HG02623 (cell line): ENCODE results near the gene SUGCT.
"Not testable (repeated sequence)": the region's sequence is repeated elsewhere in the genome, so short reads cannot be mapped to it uniquely, and the experiment has no call there.

Experiments
- ATAC-seq: cut with Tn5 transposase; IDR thresholded peaks from one replicate; pipeline ENCODE4 v1.9.1; 2021; ENCODE audit warnings: moderate library complexity; ENCODE audit not compliant: unreplicated experiment

Gene SUGCT

DNA sequence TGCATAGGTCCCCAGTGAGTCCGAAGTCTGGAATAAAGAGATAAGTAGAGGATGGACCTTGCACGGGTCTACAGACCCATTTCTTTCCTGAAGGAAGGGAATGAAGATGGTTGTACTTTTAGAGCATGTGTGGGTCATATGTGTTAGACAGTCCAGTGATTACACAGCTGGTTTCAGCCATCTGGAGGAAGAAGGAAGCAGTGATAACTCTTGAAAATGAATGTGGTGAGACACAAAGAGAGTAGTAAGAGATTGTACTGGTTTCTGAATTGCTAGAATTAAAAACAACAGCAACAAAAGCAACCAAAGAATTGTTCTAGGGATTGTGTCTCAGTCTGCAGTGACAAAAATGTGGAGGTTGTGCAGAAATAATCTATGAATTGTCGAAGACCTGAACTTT is 258.9 kb downstream of the SUGCT start:
- ATAC-seq, result no peak

- ATAC-seq, result no peak
Observed at GRCh38 chr7:40394400-40394799, 259.6 kb downstream of the SUGCT start.

DNA sequence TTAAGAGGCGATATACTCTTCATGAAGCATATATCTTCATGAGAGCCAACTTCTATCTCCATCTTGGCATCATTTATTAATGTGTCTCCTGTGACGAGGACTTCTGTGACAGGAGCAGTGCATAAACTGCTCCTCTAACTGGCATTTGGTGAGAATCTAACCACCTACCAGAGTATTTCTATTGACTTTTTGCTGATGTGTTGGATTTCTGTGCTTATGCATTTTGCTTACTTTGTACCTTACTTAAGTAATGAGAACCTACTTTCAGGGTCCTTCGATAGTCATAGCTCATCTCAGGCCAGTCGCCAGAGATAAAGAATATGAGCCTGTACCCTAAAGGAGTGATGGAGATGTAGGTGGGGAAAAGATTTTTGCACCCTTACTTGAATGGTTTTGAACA is 265.7 kb downstream of the SUGCT start:
- no peak for ATAC-seq

GRCh38 chr7:40401406-40401805 is 266.6 kb downstream of the SUGCT start:
- no peak for ATAC-seq

- ATAC-seq, result no peak
Observed at GRCh38 chr7:40402661-40403060, 267.9 kb downstream of the SUGCT start.

GRCh38 chr7:40403703-40404476 is 269.1 kb downstream of the SUGCT start:
- ATAC-seq, result no peak

DNA sequence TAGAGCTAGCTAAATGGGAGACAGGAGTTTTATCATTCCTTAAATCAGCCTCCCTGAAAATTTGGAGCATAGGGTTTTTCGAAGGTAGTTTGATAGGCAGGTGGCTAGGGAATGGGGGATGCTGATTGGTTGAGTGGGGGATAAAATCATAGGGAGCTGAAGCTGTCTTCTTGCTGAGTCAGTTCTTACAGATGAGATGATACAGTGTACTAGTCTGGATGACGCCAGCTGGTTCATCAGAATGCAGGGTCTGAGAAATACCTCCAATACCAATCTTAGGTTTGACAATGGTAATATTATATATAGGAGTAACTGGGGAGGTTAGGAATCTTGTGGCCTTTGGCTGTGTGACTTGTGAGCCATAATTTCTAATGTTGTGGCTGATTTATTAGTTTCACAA is 271.2 kb downstream of the SUGCT start:
- no peak for ATAC-seq

GRCh38 chr7:40412323-40412722 is 277.5 kb downstream of the SUGCT start:
- no peak for ATAC-seq

DNA sequence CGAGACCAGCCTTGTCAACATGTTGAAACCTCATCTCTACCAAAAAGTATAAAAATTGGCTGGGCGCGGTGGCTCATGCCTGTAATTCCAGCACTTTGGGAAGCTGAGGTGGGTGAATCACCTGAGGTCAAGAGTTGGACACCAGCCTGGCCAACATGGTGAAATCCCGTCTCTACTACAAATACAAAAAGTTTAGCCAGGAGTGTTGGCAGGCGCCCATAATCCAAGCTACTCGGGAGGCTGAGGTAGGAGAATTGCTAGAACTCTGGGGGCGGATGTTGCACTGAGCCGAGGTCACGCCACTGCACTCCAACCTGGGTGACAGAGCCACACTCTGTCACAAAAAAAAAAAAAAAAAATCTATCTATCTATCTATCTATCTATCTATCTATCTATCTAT is 279.9 kb downstream of the SUGCT start:
- not testable (repeated sequence) for ATAC-seq

DNA sequence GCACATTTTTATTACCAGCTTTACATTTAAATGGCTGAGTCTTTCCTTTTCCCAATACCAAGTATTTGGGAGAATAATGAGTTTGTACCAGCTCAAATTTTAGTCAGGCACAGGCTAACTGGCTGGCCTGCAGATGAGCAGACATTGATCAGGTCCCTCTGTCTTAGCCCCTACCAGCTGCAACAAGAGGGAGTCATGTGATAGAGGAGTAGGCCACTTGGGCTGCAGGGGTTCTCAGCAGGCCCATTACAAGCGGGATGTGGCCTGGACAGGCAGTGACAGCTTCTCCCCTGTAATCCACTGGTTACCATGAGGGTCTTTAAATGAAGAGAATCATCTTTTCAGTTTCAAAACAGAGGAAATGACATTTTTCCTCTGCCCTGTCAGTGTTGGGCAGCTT is 283.6 kb downstream of the SUGCT start:
- ATAC-seq, result no peak

GRCh38 chr7:40418983-40419382 is 284.2 kb downstream of the SUGCT start:
- no peak for ATAC-seq

DNA sequence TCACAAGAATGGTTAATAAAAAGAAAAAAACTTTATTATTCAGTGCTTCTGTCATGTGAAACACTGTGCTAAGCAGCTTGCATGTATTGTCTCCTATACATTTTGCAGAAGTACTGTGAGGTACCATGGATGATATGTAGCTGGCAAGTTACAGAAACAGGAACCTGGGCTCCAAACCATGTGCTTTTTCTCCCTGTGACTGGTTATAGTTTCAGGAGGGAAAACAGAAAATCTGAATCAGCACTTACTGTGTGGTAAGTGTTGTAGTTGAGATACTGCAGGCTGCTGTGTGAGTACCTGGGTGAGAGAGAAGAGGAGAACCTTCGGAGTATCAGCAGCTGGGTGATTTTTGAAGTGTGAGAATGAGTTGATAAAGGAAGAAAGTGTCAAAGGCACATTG is 285.0 kb downstream of the SUGCT start:
- ATAC-seq, result no peak

DNA sequence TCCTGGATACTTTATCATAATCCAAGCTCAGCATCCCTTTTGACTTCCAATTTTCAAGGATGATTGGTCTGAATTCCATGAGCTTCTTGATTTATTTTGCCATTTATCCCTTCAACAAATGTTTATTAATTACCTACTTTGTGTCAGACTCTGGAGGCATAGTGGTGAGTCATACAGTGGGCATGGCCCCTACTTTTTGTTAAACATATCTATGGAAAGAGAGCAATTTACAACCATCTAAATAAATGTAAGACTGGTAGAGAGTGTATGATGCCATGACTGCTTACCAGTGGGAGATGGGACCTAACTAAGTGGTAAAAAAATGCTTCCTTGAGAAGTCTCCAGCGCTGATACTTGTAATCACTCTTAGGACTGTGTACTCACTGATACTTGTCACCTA is 286.6 kb downstream of the SUGCT start:
- no peak for ATAC-seq

DNA sequence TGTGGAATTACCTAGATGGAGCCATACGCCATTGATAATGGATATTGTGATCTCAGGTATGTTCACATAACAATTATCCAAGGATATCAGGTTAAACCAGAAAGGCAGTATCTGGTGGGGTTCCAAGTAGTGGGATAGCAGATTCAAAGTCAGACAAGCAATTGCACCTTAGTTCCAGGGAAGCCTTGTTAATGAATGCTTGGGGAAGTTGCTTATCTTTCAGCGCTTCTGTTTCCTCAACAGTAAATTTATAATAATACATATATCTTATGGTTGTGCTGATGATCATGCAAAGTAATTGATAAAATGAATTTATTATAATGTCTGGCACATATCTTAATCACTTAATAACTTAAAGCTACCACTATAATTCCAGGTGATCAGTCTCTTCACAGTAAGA is 290.9 kb downstream of the SUGCT start:
- no peak for ATAC-seq

- no peak for ATAC-seq
Observed at GRCh38 chr7:40428421-40428820, 293.6 kb downstream of the SUGCT start.

DNA sequence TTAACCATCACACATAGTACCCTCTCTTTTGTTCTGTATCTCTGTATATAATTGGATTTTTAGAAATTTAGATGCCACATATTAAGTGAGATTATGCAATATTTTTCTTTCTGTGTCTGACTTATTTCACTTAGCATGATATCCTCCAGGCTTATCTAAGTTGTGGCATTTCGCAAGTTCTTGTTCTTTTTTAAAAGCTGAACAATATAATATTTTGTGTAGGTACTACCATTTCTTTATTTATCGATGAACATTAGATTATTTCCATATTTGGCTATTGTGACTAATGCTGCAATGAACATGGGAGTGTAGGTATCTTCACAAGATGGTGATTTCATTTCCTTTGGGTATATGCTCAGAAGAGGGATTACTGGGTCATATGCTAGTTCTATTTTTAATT is 295.0 kb downstream of the SUGCT start:
- no peak for ATAC-seq

- no peak for ATAC-seq
Observed at GRCh38 chr7:40432046-40432445, 297.2 kb downstream of the SUGCT start.

DNA sequence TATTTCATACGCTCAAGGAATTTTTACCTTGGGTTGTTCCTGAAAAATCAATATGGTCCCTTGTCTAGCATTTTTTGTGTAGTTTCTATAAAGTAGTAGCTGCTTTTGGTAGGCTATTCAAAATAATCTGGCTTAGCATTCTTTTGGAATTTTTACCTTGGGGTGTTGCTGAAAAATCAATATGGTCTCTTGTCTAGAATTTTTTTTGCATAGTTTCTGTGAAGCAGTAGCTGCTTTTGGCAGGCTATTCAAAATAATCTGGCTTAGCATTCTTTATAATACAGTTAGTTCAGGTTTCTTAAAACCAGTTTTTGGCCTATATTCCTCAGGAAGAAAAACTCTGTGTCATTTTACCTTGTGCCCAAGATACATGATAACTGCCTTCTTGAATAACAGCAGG is 301.9 kb downstream of the SUGCT start:
- no peak for ATAC-seq

GRCh38 chr7:40437498-40437897 is 302.7 kb downstream of the SUGCT start:
- ATAC-seq, result no peak

DNA sequence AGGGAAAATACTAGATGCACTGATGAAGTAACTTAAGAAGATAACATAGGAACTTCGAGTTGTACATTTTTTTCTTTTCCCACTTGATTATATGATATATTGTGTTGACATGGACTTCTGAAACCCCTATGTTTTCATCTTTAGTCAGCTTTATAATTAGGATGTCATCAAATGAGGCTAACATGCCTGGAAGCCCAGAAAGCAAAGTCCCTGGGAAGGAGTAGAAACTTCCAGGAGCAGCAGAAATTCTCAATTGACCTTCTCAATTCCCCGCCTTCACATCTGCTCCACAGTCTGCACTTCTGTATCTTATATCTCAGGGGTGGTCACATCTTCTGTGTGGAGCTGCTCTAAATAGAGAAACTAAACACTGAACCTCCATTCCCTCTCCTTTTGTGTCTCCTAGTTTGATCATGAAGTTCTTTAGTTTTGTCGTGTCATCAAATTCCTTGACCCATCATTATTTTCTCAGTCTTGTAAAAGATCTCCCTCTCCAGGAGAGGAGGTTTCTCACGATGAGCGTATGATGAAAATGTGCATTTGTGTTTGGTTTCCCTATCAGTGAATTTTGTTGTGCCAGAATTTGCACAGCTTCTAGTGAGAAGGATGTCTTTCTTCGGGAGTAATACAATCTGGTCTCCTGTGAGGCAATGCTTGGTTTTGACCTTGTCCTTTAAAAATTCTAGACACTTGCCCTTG is 303.3 kb downstream of the SUGCT start:
- no peak for ATAC-seq

GRCh38 chr7:40439686-40440085 is 304.9 kb downstream of the SUGCT start:
- no peak for ATAC-seq

DNA sequence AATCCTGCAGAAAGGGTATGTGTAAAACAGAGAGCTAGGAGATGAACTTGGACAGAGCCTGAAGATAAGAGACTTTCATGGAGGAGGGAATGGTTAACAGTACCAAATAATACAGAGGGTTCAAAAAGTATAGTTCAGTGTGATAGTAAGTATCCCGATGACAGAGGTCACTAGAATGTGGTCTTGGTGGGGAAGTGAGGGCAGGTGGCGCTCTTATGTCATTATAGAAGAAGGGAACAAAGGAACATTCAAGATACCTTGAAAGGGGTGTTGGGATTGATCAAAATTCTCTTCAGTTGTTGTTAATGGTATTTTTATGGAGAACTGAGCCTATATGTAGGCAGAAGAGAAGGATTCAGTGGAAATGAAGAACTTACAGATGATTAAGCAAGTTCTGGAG is 312.5 kb downstream of the SUGCT start:
- ATAC-seq, result no peak

- no peak for ATAC-seq
Observed at GRCh38 chr7:40455485-40455884, 320.7 kb downstream of the SUGCT start.
